T-helper 1 cell treated with Interleukin-12 subunit alpha and Interleukin-12 subunit beta and Interleukin-4 antibody, amounts not matched to agents 30 ng/mL and 1 ng/mL, for 36 hours (primary cell): ENCODE data around the gene ZC3HAV1L. TPM values are rescaled to one million over a fixed set of nuclear protein-coding genes. Genes with fewer than 3 reads are reported as not detected.
"Not testable (repeated sequence)": the region's sequence is repeated elsewhere in the genome, so short reads cannot be mapped to it uniquely, and the experiment has no call there.

Source experiments
- intact Hi-C: fragments of 100-400 bp; cut with micrococcal nuclease; formaldehyde crosslinking; loops from one replicate; pipeline ENCODE4 v1.15.1; 2024
- total RNA-seq: library from RNA; stranded (reverse); gene quantifications from 2 replicates; pipeline ENCODE4 v1.2.3, GENCODE V29; 2022

The ZC3HAV1L gene
- total RNA-seq, 1 donor from 2014 or later: 21.4 TPM

- intact Hi-C loops: not testable (repeated sequence)
These were observed 10.0 kb downstream of the ZC3HAV1L start for GRCh38 chr7:139025861-139026260.

GRCh38 chr7:139023076-139023475 is 12.8 kb downstream of the ZC3HAV1L start:
- intact Hi-C loops: no loop called here

DNA sequence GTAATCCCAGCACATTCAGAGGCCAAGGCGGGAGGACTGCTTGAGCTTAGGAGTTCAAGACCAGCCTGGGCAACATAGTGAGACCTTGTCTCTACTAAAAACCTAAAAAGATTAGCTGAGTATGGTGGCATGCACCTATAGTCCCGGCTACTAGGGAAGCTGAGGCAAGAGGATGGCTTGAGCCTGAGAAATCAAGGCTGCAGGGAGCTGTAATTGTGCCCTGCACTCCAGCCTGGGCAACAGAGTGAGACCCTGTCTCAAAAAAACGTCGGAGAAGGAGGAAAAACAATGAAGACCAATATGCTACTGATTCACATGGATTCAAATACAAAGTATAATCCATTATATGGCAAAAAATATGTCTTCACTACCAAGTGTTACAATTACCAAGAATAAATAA is 13.6 kb downstream of the ZC3HAV1L start:
- intact Hi-C loops: no loop called here

- intact Hi-C loops: no loop called here
These were observed 16.9 kb downstream of the ZC3HAV1L start for GRCh38 chr7:139018910-139019309.

- intact Hi-C loops: loop anchor here (1.0 to 2.0 kb wide), 7 partner anchors 18 to 343 kb away; no protein-coding TSS in a partner anchor
These were observed 18.8 kb downstream of the ZC3HAV1L start for GRCh38 chr7:139016931-139017511.

GRCh38 chr7:139011373-139011772 is 24.5 kb downstream of the ZC3HAV1L start:
- intact Hi-C loops: no loop called here

DNA sequence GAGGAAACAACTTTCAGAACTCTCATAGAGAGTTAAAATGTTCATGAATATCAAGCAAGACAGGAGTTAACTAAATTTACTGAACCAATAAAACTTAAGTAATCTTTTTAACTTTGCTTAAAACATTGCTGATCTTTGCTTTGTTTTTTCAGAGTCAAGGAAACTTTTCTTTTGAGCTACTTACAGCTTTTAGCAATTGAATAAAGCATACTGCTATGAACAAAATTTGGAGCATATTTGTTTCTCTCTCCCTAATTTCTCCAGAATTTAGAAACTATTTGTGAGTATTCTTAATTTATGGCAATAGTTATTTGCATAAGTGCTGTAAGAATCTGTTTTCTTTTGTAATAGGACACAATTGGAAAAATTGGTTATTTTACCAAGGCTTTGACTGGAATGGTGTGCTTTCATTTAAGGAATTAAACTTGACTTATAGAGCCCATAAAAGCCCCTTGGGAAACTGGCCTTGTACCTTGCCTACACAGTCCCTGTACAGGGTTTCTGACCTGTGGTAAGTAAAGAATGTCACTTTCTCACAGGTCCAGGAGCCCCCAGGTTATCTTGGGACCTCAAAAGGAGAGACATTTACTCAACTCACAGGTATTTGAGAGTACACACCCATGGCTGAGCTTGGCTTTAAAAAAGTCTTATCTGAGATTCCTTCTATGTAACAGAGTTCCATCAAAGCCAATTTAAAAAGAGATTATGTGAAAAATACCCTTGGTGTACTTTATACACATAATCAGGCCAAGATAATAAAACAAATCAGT is 31.3 kb downstream of the ZC3HAV1L start:
- intact Hi-C loops: no loop called here

- intact Hi-C loops: no loop called here
These were observed 36.4 kb downstream of the ZC3HAV1L start for GRCh38 chr7:138999414-138999813.

- intact Hi-C loops: no loop called here
These were observed 43.8 kb downstream of the ZC3HAV1L start for GRCh38 chr7:138992052-138992531.

DNA sequence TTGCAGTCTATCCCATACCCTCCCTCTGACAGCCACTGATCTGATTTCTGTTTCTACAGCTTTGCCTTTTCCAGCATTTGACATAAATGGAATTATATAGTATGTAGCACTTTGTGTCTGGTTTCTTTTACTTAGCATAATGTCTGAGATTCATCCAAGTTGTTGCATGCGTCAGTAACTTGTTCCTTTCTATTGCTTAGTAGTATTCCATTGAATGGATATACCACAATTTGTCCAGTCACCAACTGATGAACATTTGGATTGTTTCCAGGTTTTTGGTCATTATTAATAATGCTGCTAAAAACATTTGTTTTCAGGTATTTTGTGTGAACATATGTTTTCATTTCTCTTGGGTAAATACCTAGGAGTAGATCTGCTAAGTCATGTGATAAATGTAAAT is 48.2 kb downstream of the ZC3HAV1L start:
- intact Hi-C loops: no loop called here

DNA sequence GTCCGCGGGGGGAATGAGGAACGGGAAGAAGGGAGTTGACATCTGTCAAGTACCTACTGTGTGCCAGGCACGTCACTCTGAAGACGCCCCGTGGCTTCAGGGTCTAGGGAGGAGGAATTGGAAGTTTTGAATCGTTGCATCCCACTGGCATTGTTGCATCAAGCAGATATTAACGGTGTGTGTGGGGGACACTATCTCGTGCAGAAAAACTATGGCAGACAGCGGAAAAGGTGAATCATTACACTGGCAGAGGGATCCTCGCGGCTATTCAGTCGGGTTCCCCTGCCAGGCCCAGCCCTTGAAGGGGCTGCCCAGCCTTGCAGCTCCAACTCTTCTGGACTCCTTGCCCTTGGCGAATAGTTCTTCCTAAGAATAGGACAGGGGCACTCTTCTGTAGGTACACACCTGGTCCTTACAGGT is 53.6 kb downstream of the ZC3HAV1L start:
- intact Hi-C loops: loop anchor here (5.0 kb wide), 1 partner anchor 230 kb away; no protein-coding TSS in a partner anchor

- intact Hi-C loops: loop anchor here (2.0 to 5.0 kb wide), 2 partner anchors 105 to 229 kb away; no protein-coding TSS in a partner anchor
These were observed 54.3 kb downstream of the ZC3HAV1L start, which contains the start of gene KIAA1549 for GRCh38 chr7:138981332-138982203. Gene KIAA1549 (minus strand): TSS chr7:138981389. CDS start chr7:138981269, 120 bp downstream.

DNA sequence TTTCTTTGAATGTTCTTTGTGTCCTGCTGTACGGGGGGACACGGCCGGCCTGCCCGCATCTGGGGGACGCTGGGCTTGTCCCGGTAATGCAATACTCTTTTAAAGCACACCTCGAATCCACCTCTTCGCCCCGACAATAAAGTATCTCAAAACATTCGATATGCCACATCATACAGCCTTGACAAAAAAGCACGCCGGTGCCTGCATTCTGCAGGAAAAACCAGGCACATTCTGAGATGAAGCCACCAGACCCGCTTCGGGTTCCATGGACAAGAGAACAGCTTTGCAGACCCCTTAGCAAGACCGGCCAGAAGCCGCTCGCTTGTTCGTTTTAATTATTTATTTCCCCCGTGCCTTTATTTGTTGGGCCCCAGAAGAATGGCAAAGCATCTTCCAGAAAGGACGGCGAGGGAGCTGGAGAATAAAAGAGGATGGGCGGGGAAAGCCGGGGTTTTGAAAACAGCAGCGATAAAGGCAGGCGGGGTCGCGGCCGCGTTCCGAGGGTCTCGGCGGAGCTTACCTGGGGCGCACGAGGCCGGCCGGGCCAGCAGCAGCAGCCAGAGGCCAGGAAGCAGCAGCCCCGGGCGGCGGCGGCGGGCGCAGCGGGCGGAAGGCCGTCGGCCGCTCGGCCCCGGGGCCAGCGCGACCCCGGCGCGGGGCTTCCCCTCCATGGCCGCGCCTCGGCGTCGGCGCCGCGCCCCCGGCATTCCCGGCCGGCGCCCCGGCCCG is 55.1 kb downstream of the ZC3HAV1L start:
- intact Hi-C loops: loop anchor here (2.0 to 5.0 kb wide), 2 partner anchors 104 to 228 kb away; no protein-coding TSS in a partner anchor

DNA sequence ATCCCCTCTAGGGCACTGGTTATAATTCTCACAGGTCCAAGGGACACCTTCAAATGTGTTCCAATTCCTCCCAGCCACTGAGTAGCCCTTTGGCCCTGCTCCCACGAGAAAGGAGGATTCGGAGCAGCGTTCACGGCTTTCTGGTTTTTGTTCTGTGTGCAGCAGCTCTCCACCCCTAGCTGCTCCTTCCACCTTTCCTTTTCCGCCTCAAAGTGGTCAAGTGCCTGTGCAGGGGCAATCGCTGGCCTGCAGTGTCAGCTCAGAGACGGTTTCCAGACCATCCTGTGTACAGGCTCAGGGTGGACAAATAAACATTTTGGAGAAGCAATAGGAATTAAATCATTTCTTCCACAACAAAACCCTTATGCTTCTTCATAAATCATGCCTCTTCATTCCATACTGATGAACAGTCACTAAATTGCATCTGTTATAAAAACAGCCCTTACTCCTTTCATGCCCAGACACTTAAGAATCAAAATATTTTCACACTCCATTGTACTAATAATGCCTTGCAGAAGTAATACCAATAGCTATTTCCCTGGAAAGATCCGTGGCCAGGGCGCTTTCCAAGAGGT is 55.8 kb downstream of the ZC3HAV1L start:
- intact Hi-C loops: loop anchor here (1.0 to 10.0 kb wide), 5 partner anchors 77 to 515 kb away; partner anchors contain the start of gene TRIM24

DNA sequence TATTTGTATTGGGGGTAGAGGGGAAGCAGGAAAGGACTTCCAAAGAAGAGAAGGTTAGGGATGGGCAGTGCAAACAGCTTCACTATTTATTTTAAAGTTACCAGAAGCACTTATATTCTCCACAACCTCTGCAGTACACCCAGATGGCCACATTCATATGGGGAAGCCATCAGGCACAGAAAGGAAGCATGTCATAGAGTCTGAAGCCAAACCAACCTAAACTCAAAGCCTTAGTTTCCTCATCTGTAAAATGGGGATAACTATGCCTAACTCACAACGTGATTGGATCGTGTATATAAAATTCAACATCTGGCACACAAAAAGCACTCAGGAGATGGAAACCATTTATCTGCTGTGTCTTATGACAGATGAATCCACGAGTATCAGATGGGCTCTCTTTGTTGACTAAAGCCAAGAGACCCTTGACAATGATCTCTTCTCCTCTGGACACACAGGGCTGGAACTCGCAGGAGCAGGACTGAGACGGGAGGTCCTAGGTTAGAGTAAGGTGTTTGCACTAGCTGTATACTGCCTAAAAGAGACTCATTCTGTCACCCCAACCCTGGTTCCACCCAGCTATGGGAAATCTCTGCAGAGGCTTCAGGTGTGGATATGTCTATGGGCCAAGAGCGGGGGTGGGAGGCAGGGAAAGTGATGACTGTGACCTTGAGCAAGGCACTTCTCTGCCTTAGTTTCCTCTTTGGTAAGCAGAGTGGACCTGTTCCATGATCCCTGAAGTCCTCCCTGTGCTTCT is 56.4 kb downstream of the ZC3HAV1L start:
- intact Hi-C loops: loop anchor here (1.0 to 10.0 kb wide), 3 partner anchors 76 to 515 kb away; partner anchors contain the start of gene TRIM24

- intact Hi-C loops: loop anchor here (1.0 to 10.0 kb wide), 3 partner anchors 75 to 514 kb away; partner anchors contain the start of gene TRIM24
These were observed 57.2 kb downstream of the ZC3HAV1L start for GRCh38 chr7:138978541-138979184.

DNA sequence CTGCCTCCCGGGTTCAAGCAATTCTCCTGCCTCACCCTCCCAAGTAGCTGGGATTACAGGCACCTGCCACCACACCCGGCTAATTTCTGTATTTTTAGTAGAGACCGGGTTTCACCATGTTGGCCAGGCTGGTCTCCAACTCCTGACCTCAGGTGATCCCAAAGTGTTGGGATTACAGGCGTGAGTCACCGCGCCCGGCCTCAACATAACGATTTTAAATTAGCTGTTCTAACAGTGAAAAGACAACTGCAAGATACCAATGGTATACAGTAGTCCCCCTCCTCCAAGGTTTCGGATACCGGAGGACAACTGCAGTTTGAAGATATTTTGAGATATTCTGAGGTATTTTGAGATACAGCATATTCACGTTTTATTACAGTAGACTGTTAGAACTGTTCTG is 59.7 kb downstream of the ZC3HAV1L start:
- intact Hi-C loops: loop anchor here (10.0 kb wide), 1 partner anchor 511 kb away; the partner anchor contains the start of gene TRIM24
